HG02852 (cell line): ENCODE data around the gene POLR1E.

Source experiments
- ATAC-seq: cut with Tn5 transposase; IDR thresholded peaks from one replicate; pipeline ENCODE4 v1.9.1; 2021; ENCODE audit warnings: mild to moderate bottlenecking, moderate library complexity; ENCODE audit not compliant: unreplicated experiment

POLR1E gene

DNA sequence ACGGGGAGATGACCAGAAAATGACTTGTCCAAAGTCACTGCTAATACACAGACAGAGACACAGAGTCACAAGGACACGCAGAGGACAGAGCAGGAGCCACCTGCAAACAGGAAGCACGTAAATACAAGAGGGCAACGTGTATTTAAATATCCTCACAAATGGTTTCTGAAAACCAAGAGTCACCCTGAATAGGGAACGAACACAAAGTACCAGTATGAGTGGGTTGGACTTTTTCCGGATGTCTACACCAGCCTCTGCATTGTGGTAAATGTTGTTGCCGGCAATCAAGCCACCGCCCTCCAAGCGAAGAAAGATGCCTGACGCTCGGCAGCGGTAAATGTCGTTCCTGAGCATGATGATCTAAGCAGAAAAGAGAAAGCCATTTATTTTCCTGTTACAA, 46.0 kb downstream of the POLR1E start:
- ATAC-seq, result peak; percentile 77

DNA sequence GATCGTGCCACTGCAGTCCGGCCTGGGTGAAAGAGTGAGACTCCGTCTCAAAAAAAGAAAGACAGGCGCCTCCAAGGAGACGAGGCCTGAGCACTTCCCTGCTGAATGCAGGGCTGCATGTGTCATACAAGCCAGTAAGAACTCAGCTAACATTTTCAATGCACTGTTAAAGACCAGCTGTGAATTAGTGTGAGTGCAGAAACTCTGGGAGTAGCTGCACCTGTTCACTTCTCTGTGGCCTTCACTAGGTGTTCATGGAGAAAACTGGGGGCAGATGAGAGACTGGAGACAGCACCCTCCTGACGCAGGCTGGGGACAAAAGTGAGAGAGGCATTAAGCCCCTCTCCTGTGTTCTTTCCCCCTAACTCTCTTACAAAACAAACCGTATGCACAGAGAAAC, 48.7 kb downstream of the POLR1E start:
- no peak for ATAC-seq

DNA sequence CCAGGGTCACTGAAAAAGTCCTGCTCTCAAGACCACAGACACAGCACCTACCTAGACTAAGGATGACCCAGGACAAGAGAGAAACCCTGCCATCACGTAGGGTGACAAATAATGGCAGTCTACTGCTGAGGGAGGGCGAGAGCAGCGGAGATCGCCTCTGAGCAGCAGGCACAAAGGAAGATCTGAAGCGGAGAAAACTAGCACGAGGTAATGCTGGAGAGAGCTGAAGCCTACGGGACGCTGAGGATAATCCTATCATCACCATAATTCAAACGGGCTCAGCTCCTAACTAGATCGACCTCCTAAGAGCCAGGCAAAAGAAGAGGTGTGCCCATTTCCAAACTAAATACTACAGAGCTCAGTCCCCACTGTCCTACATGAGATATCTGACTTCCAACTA, 49.2 kb downstream of the POLR1E start:
- ATAC-seq, result no peak

DNA sequence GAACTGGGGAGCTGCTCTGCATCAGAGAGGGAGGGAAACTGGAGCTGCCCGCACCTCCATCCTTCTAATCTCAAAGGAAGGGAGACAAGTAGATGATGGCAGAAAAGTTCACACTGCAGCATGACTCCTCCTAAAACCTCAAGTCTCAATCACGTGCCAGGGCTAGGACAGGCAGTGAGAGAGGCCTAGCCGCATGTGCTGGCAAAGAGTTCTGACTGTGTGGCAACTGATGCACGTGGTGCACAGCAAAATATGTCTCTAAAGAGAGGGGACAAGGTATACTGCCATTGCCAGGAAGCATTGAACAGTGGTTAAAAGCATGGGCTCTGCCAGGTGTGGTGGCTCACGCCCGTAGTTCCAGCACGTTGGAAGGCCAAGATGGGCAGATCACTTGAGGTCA, 52.4 kb downstream of the POLR1E start:
- ATAC-seq, result no peak

DNA sequence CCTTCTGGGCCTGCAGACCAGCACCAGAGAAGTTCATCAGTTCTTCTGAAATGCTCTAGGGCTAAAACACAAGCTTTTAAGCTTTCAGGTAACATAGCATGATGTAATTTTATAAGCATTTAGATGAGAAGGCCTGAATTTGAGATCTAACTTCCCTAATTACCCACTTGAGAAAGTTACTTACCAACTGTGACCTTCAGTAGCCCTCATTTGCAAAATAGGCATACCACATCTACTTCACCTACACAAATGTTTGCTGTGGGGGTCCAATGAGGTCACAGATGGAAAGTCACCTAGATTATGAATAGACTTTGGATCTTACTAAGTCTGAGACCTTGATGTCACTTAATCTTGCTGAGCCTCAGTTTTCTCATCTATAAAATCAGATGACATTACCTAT, 53.9 kb downstream of the POLR1E start:
- ATAC-seq, result no peak

DNA sequence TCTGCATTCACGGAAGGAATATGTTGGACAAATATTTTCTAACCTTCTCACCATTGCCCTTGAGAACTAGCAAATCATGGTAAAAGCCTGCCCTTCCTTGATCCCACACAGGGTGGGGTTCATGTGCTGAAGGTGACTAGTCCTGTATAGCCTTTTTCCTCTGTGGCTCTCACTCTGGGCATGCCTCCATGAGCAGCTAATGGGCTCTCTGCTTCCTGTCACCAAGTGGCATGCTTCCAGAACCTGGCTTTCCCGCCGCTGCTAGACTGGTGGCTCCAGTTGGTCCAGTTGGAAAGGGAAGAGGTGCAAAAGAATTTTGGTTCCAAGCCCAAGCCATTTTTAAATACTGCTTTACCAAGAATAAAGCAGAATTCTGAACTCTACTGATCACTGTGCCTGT, 54.9 kb downstream of the POLR1E start:
- no peak for ATAC-seq

DNA sequence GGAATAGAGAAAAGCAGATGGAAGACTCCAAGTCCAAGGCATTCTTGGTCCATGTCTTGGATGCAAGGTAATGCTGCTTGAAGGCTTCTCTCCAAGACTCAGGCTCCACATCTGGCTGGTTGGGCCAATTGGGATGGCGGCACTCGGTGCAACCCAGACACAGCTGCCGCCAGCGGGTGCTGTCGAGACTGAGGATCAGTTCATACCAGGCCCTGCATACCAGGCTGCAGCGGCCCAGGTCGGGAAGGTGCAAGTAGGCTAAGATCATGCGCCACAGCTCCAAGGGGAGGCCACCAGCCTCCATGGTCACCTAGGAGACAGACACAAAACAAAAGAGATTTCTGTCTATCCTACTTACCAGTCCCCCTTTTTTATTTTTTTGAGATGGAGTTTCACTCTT, 55.7 kb downstream of the POLR1E start:
- ATAC-seq, result no peak

DNA sequence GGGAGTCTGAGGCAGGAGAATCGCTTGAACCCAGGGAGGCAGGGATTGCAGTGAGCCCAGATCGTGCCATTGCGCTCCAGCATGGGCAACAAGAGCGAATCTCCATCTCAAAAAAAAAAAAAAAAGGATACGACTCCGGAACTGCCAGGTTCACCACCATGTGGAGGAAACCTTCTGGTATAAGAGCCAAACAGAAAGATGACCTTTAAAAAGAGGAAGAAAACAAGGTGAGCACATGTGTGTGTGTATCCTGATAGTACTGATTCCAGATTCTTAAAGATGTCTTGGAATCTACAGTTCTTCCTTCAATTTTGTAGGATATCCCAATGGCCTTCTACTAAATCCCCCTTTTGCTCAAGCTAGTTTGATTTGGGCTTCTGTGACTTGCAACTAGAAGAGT, 56.7 kb downstream of the POLR1E start:
- no peak for ATAC-seq

DNA sequence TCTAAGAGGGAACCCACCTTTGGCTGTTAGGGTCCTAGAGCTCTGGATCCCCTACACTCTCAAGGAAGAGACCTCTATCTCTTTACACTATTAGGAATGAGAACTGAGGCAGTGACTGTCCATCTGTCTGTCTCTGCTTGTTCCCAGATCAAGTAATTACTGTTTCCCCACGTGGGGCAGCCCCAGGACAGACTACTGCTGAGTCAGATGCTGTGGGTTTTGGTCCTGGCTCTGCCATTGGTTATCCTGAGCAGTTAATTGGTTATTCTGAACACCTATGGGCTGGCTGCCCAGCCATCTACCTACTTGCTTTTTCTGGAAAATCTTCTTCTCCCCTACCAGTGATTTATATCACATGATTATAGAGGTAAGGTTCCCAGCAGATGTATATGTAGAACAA, 57.1 kb downstream of the POLR1E start:
- no peak for ATAC-seq

DNA sequence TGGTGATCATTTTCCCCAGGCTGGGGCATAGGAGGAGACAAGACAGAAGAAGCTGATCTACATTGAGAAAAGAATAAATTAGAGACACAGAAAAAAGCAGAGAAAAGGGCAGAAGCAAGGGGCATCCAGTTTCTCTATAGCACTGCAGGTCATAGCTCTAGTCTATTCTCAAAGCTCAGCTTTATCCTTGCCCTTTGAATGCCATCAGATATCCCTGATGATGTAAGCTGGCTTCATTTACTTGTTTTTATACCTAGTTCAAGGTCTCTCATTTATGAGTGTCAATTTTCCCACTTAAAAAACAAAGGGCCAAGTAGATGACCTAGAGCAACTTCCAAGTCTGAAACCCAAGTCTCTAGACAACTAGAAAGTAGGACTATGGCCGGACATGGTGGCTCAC, 57.7 kb downstream of the POLR1E start:
- ATAC-seq, result no peak

DNA sequence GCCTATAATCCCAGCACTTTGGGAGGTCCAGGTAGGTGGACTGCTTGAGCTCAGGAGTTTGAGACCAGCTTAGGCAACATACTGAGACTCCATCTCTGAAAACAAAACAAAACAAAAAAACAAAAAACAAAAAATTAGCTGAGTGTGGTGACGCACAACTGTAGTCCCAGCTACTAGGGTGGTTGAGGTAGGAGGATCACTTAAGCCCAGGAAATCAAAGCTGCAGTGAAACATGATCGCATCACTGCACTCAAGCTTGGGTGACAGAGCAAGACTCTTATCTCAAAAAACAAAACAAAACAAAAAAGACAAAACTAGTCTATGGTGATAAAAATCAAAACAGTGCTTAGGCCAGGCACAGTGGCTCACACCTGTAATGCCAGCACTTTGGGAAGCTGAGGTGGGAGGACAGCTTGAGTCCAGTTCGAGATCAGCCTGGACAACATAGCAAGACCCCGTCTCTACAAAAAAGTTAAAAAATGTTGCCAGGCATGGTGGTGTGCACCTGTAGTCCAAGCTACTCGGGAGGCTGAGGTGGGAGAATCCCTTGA, 61.7 kb downstream of the POLR1E start:
- no peak for ATAC-seq

DNA sequence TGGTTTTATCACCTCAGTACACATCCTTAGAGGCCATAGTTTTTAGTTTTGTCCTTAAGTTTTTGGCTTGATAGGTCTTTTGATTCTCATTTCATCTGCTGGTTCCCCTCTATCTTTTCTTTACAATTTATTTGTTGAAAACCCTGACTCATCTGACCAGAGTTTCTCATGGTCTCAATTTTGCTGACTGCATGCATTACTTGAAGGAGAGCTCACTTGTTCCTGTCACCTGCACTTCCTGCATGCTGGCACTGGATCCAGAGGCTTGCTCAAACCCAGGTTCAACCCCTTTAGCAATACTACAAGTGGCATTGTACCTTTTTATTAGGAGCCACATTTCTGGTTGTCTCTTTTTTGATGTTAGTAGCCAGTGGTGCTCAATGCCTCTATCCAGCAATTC, 63.8 kb downstream of the POLR1E start:
- ATAC-seq, result no peak

DNA sequence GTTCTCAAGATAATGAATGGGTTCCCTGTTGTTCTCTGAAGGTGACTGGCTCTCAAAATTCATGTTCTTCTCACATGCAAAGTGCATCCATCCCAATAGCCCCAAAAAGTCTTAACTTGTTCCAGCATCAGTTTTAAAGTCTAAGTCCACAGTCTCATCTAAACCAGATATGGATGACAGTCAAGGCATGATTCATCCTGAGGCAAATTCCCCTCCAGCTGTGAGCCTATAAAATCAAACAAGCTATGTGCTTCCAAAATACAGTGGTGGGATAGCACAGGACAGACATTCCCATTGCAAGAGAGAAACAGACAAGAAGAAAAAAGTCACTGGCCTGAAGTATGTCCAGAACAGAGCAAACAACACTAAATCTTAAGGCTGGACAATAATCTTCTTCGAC, 65.0 kb downstream of the POLR1E start:
- no peak for ATAC-seq

DNA sequence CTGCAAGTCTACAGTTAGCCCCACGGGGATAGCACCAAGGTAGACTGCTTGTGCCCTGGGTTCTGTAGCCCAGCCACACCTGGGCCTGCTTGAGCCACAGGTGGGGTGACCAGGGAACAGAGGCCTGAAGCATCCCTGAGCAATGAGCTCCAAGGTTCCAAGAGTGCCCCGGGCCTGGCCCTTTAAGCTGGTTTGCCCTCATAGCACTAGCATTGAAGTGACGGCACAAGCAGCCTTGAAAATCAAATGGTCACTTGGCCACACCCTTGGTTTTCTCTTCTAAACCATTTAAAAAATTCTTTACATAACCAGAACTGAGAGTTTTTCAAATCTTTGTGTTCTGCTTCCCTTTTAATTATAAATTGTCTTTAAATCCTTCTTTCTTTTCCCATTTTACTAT, 65.7 kb downstream of the POLR1E start:
- ATAC-seq, result no peak

DNA sequence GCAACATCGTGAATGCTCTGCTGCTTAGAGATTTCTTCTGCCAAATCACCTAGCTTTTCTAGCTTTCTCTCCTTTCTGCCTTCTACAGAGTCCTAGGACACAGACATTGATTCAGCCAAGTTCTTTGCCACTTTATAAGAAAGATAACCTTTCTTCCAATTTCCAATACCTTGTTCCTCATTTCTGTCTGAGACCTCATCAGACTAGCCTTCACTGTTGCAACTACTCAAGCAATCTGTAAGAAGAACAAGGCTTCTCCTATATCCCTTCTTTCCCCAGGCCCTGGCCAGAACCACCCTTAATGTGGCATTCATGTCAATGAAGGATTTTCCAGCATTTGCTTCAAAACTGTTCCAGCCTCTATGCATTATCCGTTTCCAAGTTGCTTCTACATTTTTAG, 66.1 kb downstream of the POLR1E start:
- ATAC-seq, result no peak
